ENCODE measurements around the gene PITX2.

DNA sequence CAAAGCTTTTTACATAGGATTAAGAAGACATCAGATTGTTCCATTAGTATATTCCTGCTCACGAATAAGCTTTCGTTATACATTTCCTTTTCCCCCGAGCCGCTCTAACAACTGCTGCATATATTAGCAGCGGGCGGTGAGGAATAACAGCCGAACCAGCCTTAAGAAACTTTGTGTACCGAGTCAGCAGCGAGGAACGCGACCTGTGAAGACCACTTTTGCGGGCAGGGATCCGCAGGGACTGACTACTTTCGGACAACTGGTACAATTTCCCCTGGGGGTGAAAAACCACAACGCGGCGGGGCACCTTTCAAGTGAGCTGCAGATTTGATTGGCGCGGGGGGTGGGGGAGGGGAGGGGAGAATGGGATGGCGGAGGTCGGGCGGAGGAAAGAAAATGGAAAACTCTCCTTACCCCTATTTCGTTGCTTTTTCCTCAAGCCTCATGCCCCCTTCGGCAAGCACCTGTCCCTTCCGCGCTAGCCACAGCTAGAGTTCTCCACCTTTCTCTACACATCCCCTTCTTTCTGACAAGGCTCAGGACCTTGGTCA, 5.9 kb upstream of the PITX2 start:
- TF ChIP-seq EP300 (IDR thresholded peaks at IDR 0.05) (no peak), CTCF (IDR thresholded peaks at IDR 0.05) (no peak), POLR2A (IDR thresholded peaks at IDR 0.05) (no peak)

All from upper lobe of left lung (tissue), 4 donors.